Natural killer cell (primary cell): ENCODE results near the gene WIZ. TPM values are rescaled to one million over a fixed set of nuclear protein-coding genes. Genes with fewer than 3 reads are reported as not detected.

Experiments
- ATAC-seq, 3 donors: fragments of 150-1000 bp in 2 of 3; fragments of 200-7000 bp in 1 of 3; cut with Tn5 transposase; 1 replicate in 1 of 3; 2 replicates in 2 of 3; pipeline ENCODE4 v1.10.0; 2021; ENCODE audit warnings: mild to moderate bottlenecking in 2 of 3, moderate library complexity in 2 of 3
- DNase-seq, 2 donors: peaks; one replicate each; pipeline versions ENCODE4 v3.0.0 to v3.0.0-alpha.2; 2013 to 2021; ENCODE audit warnings: mixed read lengths in 1 of 2
- H3K27ac ChIP-seq: one replicate; pipeline ENCODE4 v1.5.1; 2013; ENCODE audit warnings: mild to moderate bottlenecking, low read length
- H3K27me3 ChIP-seq: one replicate; pipeline ENCODE4 v1.6.1; 2013; ENCODE audit warnings: low read length; ENCODE audit not compliant: control insufficient read depth, insufficient read depth
- H3K36me3 ChIP-seq: one replicate; pipeline ENCODE4 v1.6.1; 2013; ENCODE audit warnings: low read length; ENCODE audit not compliant: control insufficient read depth, insufficient read depth
- H3K4me1 ChIP-seq: one replicate; pipeline ENCODE4 v1.6.1; 2013; ENCODE audit warnings: low read length; ENCODE audit not compliant: control insufficient read depth, insufficient read depth
- H3K4me3 ChIP-seq: one replicate; pipeline ENCODE4 v1.5.1; 2013; ENCODE audit warnings: low read length
- H3K9me3 ChIP-seq: one replicate; pipeline ENCODE4 v1.6.1; 2013; ENCODE audit warnings: low read length; ENCODE audit not compliant: control insufficient read depth, insufficient read depth
- H3K27ac Mint-ChIP-seq, 2 donors: one replicate each; pipeline ENCODE4 v1.8.0; 2022; ENCODE audit warnings: mild to moderate bottlenecking in 2 of 2, mixed read lengths in 2 of 2, moderate library complexity in 1 of 2
- H3K27me3 Mint-ChIP-seq, 2 donors: one replicate each; pipeline ENCODE4 v1.8.0; 2022; ENCODE audit warnings: low read depth in 2 of 2, mixed read lengths in 2 of 2
- H3K36me3 Mint-ChIP-seq: one replicate; pipeline ENCODE4 v1.8.0; 2022; ENCODE audit warnings: mixed read lengths
- H3K4me1 Mint-ChIP-seq, 2 donors: one replicate each; pipeline ENCODE4 v1.8.0; 2022; ENCODE audit warnings: mixed read lengths in 2 of 2
- H3K4me3 Mint-ChIP-seq: one replicate; pipeline ENCODE4 v1.8.0; 2022; ENCODE audit warnings: mild to moderate bottlenecking, moderate library complexity, mixed read lengths
- H3K9me3 Mint-ChIP-seq, 2 donors: one replicate each; pipeline ENCODE4 v1.8.0; 2022; ENCODE audit warnings: mixed read lengths in 2 of 2
- CTCF ChIP-seq: fragments of 200-600 bp; IDR thresholded peaks from one replicate; pipeline ENCODE4 v1.8.0; 2022; ENCODE audit warnings: antibody characterized with exemption
- WGBS: methylation state at CpG from one replicate; pipeline ENCODE4 v1.1.7; 2013; ENCODE audit warnings: missing lambda C conversion rate; ENCODE audit not compliant: insufficient coverage; 5-methylcytosine and 5-hydroxymethylcytosine counted together
- intact Hi-C: fragments of 100-400 bp; cut with micrococcal nuclease; formaldehyde crosslinking; loops from one replicate; pipeline ENCODE4 v1.14.2; 2022
- total RNA-seq, 4 donors: library from RNA; stranded (reverse); fragments of 120-200 nt in 1 of 4; gene quantifications; one replicate each; pipeline versions ENCODE4 v1.2.3 to v1.2.4, GENCODE V29; 2013 to 2022

WIZ gene
- total RNA-seq, 3 donors from 2014 or later (not counting 1 experiment from before 2014, with no cell fraction given): 24.3 to 29.3 (median 24.4) TPM

GRCh38 chr19:15437355-15438123 lies 12.2 kb downstream of the WIZ start:
- ATAC-seq (no peak), DNase-seq (no peak)
- Mint-ChIP-seq H3K27me3 (no peaks in the 10 kb centered on the region), H3K4me3 (no peak overlapping the region), H3K4me1 (peaks cover 8 to 10% of the 10 kb centered on the region in 2 donors), H3K27ac (no peak overlapping the region), H3K36me3 (no peaks in the 10 kb centered on the region), H3K9me3 (no peaks in the 10 kb centered on the region)
- WGBS: 93% methylated on average over 10 of the region's 10 CpGs
- no peaks in the 10 kb centered on the region for H3K36me3 ChIP-seq
- H3K9me3 ChIP-seq: no peaks in the 10 kb centered on the region
- no peak for TF ChIP-seq CTCF
- peaks cover 10% of the 10 kb centered on the region for H3K4me1 ChIP-seq
- no peak overlapping the region for H3K4me3 ChIP-seq
- intact Hi-C loops: no loop called here
- H3K27ac ChIP-seq: no peak overlapping the region
- no peaks in the 10 kb centered on the region for H3K27me3 ChIP-seq

GRCh38 chr19:15436826-15437110 lies 13.0 kb downstream of the WIZ start:
- Histone ChIP-seq H3K27me3 (no peaks in the 10 kb centered on the region), H3K27ac (no peak overlapping the region), H3K9me3 (no peaks in the 10 kb centered on the region), H3K4me1 (peaks cover 14% of the 10 kb centered on the region), H3K4me3 (no peak overlapping the region), H3K36me3 (no peaks in the 10 kb centered on the region)
- no peak overlapping the region for H3K27ac Mint-ChIP-seq
- no peak overlapping the region for H3K4me3 Mint-ChIP-seq
- 97% methylated on average over 15 of the region's 15 CpGs for WGBS
- TF ChIP-seq CTCF: no peak
- DNase-seq: no peak
- no peaks in the 10 kb centered on the region for H3K36me3 Mint-ChIP-seq
- intact Hi-C loops: no loop called here
- peaks cover 11 to 14% of the 10 kb centered on the region in 2 donors for H3K4me1 Mint-ChIP-seq
- H3K27me3 Mint-ChIP-seq: no peaks in the 10 kb centered on the region
- no peak for ATAC-seq
- no peaks in the 10 kb centered on the region for H3K9me3 Mint-ChIP-seq

GRCh38 chr19:15436012-15436825 lies 13.5 kb downstream of the WIZ start:
- ATAC-seq (no peak), DNase-seq (no peak)
- Histone ChIP-seq H3K4me3 (no peak overlapping the region), H3K36me3 (no peaks in the 10 kb centered on the region), H3K27me3 (no peaks in the 10 kb centered on the region), H3K4me1 (peaks cover 19% of the 10 kb centered on the region), H3K9me3 (no peaks in the 10 kb centered on the region), H3K27ac (no peak overlapping the region)
- intact Hi-C loops: no loop called here
- Mint-ChIP-seq H3K4me1 (peaks cover 16 to 19% of the 10 kb centered on the region in 2 donors), H3K4me3 (no peak overlapping the region), H3K9me3 (no peaks in the 10 kb centered on the region), H3K36me3 (no peaks in the 10 kb centered on the region), H3K27me3 (no peaks in the 10 kb centered on the region), H3K27ac (no peak overlapping the region)
- WGBS: 97% methylated on average over 10 of the region's 10 CpGs
- no peak for TF ChIP-seq CTCF
